GM06990 (cell line): Measurements from ENCODE around the gene CD6.

Experiments
- DNase-seq: peaks from one replicate; pipeline ENCODE4 v3.0.0-alpha.2; 2011; ENCODE audit not compliant: insufficient read length; ENCODE audit errors: extremely low read depth
- H3K27me3 ChIP-seq: replicated peaks from 2 replicates; pipeline ENCODE4 v1.6.0; 2011; ENCODE audit warnings: low read length; ENCODE audit not compliant: control insufficient read depth, insufficient read depth
- H3K36me3 ChIP-seq: 2 replicates; pipeline ENCODE4 v1.5.1; 2011; ENCODE audit warnings: low read length; ENCODE audit not compliant: control insufficient read depth, insufficient read depth
- H3K4me3 ChIP-seq: replicated peaks from 2 replicates; pipeline ENCODE4 v1.5.1; 2011; ENCODE audit warnings: low read depth, mild to moderate bottlenecking, control low read depth, low read length
- TF ChIP-seq, protein P1 (sequence below): IDR thresholded peaks from 2 replicates; pipeline ENCODE4 v1.5.1; 2011; ENCODE audit warnings: low read length, control low read depth, mild to moderate bottlenecking, inconsistent platforms; ENCODE audit not compliant: insufficient read depth, poor library complexity, severe bottlenecking

CD6 gene

DNA sequence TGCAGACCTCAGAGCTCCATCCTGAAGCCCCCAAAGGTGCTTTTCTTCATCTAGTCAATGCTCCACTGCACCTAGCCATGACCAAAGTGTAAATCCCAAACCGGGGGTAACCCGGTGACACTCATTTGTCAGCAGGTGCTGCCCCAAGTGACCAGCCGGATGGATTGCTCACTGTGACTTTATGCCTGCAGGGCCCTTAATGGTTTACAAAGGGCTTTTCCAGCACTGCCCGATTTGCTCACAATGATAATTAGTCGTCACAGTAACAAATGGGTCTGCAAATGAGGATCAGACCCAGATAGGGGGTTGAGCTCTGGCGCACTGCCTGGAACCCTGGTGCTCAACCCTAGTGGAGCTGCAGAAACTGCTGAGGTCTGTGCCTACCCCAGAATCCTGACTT lies 85.1 kb downstream of the CD6 start:
- DNase-seq: no peak
- H3K4me3 ChIP-seq: no peak overlapping the region
- TF ChIP-seq, protein P1, sequence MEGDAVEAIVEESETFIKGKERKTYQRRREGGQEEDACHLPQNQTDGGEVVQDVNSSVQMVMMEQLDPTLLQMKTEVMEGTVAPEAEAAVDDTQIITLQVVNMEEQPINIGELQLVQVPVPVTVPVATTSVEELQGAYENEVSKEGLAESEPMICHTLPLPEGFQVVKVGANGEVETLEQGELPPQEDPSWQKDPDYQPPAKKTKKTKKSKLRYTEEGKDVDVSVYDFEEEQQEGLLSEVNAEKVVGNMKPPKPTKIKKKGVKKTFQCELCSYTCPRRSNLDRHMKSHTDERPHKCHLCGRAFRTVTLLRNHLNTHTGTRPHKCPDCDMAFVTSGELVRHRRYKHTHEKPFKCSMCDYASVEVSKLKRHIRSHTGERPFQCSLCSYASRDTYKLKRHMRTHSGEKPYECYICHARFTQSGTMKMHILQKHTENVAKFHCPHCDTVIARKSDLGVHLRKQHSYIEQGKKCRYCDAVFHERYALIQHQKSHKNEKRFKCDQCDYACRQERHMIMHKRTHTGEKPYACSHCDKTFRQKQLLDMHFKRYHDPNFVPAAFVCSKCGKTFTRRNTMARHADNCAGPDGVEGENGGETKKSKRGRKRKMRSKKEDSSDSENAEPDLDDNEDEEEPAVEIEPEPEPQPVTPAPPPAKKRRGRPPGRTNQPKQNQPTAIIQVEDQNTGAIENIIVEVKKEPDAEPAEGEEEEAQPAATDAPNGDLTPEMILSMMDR: no peak
- H3K27me3 ChIP-seq: no peaks in the 10 kb centered on the region
- no peaks in the 10 kb centered on the region; the same call in none of the 2 replicates for H3K36me3 ChIP-seq

DNA sequence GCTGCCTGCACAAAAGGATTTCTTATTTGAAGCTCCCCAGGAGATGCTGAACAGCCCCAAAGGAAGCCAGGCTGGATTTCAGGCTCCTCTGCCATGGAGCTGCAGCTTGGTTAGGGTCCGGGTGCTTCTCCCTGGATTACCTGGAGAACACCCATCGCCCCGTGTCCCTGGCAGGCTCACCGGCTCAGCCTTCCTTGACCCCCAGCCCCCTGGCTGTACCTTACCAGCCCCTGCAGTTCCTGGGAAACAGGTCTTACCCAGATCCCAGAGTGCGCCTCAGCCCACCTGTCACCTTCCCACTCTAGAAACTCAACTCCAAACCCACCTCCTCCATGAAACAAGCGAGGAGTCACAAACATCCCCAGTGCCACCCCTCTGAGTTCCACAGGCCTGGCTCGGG lies 85.5 kb downstream of the CD6 start:
- DNase-seq: no peak
- TF ChIP-seq, protein P1: no peak

DNA sequence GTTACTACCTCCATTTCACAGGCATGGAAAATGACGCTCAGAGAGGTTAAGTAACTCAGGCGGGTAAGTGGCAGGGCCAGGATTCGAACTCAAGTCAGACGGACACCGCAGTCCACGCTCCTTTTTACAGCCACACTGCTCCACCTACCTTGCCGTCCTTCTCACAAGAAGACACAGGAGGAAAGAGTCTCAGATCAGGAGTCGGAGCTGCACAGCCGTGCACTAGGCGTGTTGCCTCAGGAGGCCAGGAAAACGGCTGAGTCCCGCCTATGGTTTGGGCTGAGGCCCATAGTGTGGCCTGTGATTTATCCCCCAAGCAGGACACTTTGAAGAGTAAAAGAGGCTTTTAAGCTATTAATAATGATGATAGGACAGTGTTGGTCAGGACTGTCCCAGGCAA lies 86.1 kb downstream of the CD6 start:
- Histone ChIP-seq H3K4me3 (no peak overlapping the region), H3K27me3 (no peaks in the 10 kb centered on the region), H3K36me3 (no peaks in the 10 kb centered on the region; the same call in none of the 2 replicates)
- TF ChIP-seq, protein P1: no peak
- no peak for DNase-seq

More for the DNA sequence above, 85.5 kb downstream of the CD6 start:
- Histone ChIP-seq H3K27me3 (no peaks in the 10 kb centered on the region), H3K36me3 (no peaks in the 10 kb centered on the region; the same call in none of the 2 replicates), H3K4me3 (no peak overlapping the region)

DNA sequence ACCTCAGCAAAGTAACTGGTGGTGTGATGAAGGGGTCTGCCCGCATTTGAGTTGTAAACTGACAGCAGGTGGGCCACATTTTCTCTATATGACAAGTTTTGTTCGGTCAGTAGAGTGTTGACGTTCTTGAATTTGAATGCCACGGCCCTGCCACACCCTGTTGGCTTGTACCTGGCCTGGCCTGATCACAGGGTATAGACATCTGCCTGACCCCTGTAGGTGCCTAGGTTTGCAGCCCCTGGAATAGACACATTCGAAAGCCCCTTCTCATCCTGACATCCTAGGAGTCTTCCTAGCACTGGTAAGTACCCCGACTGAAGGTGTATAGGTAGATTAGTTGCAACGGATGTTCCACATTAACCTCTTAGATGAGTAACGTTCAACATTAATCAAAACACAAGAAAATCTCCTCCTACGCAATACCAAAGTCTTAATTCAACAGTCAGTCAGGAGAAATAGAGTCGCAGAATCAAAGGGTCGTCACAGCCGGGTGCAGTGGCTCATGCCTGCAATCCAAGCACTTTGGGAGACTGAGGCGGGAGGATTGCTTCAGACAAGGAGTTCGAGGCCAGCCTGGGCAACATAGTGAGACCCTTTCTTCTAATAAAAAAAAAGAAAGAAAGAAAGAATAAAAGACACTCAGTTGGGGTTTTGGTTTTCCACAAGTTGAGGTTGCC lies 87.2 kb downstream of the CD6 start:
- DNase-seq: no peak
- no peaks in the 10 kb centered on the region; the same call in none of the 2 replicates for H3K36me3 ChIP-seq
- H3K4me3 ChIP-seq: no peak overlapping the region
- H3K27me3 ChIP-seq: no peaks in the 10 kb centered on the region
- TF ChIP-seq, protein P1: no peak

DNA sequence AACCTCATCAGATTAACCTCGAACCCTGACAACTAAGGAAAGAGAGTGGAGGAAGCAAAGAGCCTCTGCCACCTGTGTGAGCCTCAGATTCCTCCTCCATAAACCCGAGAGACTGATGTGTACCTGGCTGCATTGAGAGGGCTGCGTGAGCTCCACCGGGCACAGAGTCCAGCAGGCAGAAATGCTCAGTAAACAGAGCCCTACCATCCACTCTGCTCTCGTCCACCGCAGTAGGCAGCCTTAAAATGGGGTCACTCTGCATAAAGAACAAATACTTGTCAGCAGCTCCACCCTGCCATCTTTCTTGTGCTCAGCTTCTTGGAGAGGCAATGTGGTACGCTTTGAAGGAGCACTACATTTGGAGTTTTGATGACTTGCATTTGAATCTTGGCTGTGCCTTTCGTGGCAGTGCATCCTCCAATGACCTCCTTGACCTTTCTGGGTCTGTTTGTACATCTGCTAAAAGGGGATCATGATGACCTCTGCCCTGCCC lies 87.8 kb downstream of the CD6 start:
- Histone ChIP-seq H3K4me3 (no peak overlapping the region), H3K27me3 (no peaks in the 10 kb centered on the region), H3K36me3 (no peaks in the 10 kb centered on the region; the same call in none of the 2 replicates)
- DNase-seq: no peak
- TF ChIP-seq, protein P1: no peak
